ENCODE results near the gene GOSR2.

The GOSR2 gene

DNA sequence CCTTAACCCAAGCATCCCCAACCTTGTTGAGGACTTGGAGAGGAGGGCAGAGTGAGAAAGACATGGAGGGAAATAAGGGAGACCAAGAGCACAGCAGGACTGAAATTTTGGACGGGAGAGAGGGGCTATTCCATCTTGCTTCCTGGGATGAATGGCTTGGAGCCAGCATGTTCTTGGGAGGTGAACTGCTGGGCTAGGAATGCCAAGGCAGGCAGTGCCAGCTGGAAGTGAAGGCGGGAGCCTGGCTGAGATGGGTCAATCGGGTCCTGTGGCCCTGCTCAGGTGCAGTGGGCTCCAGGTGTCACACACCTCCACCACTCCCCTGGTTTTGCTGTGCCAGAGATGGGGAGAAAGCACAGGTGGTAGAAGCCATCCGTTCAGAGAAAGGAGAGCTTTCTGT, 46.0 kb upstream of the GOSR2 start:
- no peak overlapping the region for H3K56ac ChIP-seq (ENCODE audit: low read length)
- no peak overlapping the region for H3K9ac ChIP-seq (ENCODE audit: low read length)
- no peak overlapping the region for H2BK15ac ChIP-seq (replicated peaks; ENCODE audit: low read depth)
- no peak overlapping the region for H3K4me3 ChIP-seq (ENCODE audit: low read length)
- no peak overlapping the region for H3K18ac ChIP-seq (ENCODE audit: low read length)
- H3K79me1 ChIP-seq (ENCODE audit: low read length): no peaks in the 10 kb centered on the region
- no peak overlapping the region for H2BK120ac ChIP-seq (ENCODE audit: low read depth, low read length)
- H4K5ac ChIP-seq (ENCODE audit: low read length): no peak overlapping the region
- WGBS (ENCODE audit: extremely low coverage, insufficient coverage, low lambda C conversion rate): no CpG with 5 or more reads among the region's 4 CpGs
- H3K36me3 ChIP-seq (ENCODE audit: control insufficient read depth, insufficient read depth, low read length): no peaks in the 10 kb centered on the region
- H2BK5ac ChIP-seq (ENCODE audit: low read length): no peak overlapping the region
- H3K23ac ChIP-seq (ENCODE audit: low read length): no peak overlapping the region
- H3K79me2 ChIP-seq (ENCODE audit: control insufficient read depth, insufficient read depth, low read length): no peaks in the 10 kb centered on the region
- H3K4ac ChIP-seq (ENCODE audit: low read depth, low read length): no peak overlapping the region
- no peak overlapping the region for H3K27ac ChIP-seq (ENCODE audit: low read depth, low read length)
- no peak overlapping the region for H4K8ac ChIP-seq (ENCODE audit: low read depth, low read length)
- H3K27me3 ChIP-seq (ENCODE audit: insufficient read depth, low read length, poor library complexity): no peaks in the 10 kb centered on the region
- H3K4me2 ChIP-seq (ENCODE audit: low read length): no peak overlapping the region
- no peaks in the 10 kb centered on the region for H3K4me1 ChIP-seq (ENCODE audit: control insufficient read depth, low read depth, low read length)
- H2AK5ac ChIP-seq (ENCODE audit: low read length): no peak overlapping the region
- no peak for DNase-seq

GRCh38 chr17:46877466-46877865, 45.5 kb upstream of the GOSR2 start:
- DNase-seq: no peak
- Histone ChIP-seq H3K27me3 (ENCODE audit: insufficient read depth, low read length, poor library complexity) (no peaks in the 10 kb centered on the region), H2BK120ac (ENCODE audit: low read depth, low read length) (no peak overlapping the region), H3K4me3 (ENCODE audit: low read length) (no peak overlapping the region), H3K23ac (ENCODE audit: low read length) (no peak overlapping the region), H3K27ac (ENCODE audit: low read depth, low read length) (no peak overlapping the region), H3K4ac (ENCODE audit: low read depth, low read length) (no peak overlapping the region), H4K8ac (ENCODE audit: low read depth, low read length) (no peak overlapping the region), H3K9ac (ENCODE audit: low read length) (no peak overlapping the region), H4K5ac (ENCODE audit: low read length) (no peak overlapping the region), H2AK5ac (ENCODE audit: low read length) (no peak overlapping the region), H3K36me3 (ENCODE audit: control insufficient read depth, insufficient read depth, low read length) (no peaks in the 10 kb centered on the region), H3K79me1 (ENCODE audit: low read length) (no peaks in the 10 kb centered on the region), H3K4me2 (ENCODE audit: low read length) (no peak overlapping the region), H3K4me1 (ENCODE audit: control insufficient read depth, low read depth, low read length) (no peaks in the 10 kb centered on the region), H2BK5ac (ENCODE audit: low read length) (no peak overlapping the region), H3K79me2 (ENCODE audit: control insufficient read depth, insufficient read depth, low read length) (no peaks in the 10 kb centered on the region), H3K56ac (ENCODE audit: low read length) (no peak overlapping the region), H3K18ac (ENCODE audit: low read length) (no peak overlapping the region), H2BK15ac (replicated peaks; ENCODE audit: low read depth) (no peak overlapping the region)
- WGBS (ENCODE audit: extremely low coverage, insufficient coverage, low lambda C conversion rate): no CpG with 5 or more reads among the region's 6 CpGs

DNA sequence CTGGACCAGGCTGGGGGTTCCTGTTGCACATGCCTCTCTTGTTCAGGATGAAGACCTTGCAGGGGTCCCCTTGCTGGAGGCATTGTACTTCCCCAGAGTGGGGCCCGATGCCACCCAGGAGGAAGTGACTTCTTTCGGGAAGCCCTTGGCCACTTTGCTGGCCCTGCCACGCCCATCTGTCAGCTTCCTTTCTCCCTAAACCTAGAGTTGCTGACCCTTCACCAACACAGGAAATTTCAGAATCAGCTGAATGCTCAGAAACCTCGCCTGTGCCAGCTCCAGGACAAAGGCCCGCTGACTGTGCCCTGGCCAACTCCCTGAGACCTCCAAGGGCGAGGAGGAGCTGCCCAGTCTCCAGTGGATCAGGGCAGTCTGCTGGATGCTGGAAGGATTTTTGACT, 44.9 kb upstream of the GOSR2 start:
- no peak overlapping the region for H2BK15ac ChIP-seq (replicated peaks; ENCODE audit: low read depth)
- H2BK120ac ChIP-seq (ENCODE audit: low read depth, low read length): no peak overlapping the region
- no peak overlapping the region for H3K9ac ChIP-seq (ENCODE audit: low read length)
- H4K5ac ChIP-seq (ENCODE audit: low read length): no peak overlapping the region
- no peak overlapping the region for H3K23ac ChIP-seq (ENCODE audit: low read length)
- H2BK5ac ChIP-seq (ENCODE audit: low read length): no peak overlapping the region
- H3K18ac ChIP-seq (ENCODE audit: low read length): no peak overlapping the region
- H4K8ac ChIP-seq (ENCODE audit: low read depth, low read length): no peak overlapping the region
- no peaks in the 10 kb centered on the region for H3K79me1 ChIP-seq (ENCODE audit: low read length)
- no CpG with 5 or more reads among the region's 6 CpGs for WGBS (ENCODE audit: extremely low coverage, insufficient coverage, low lambda C conversion rate)
- no peak overlapping the region for H3K4me3 ChIP-seq (ENCODE audit: low read length)
- no peaks in the 10 kb centered on the region for H3K27me3 ChIP-seq (ENCODE audit: insufficient read depth, low read length, poor library complexity)
- DNase-seq: no peak
- H3K4me2 ChIP-seq (ENCODE audit: low read length): no peak overlapping the region
- H3K56ac ChIP-seq (ENCODE audit: low read length): no peak overlapping the region
- H3K79me2 ChIP-seq (ENCODE audit: control insufficient read depth, insufficient read depth, low read length): no peaks in the 10 kb centered on the region
- H3K36me3 ChIP-seq (ENCODE audit: control insufficient read depth, insufficient read depth, low read length): no peaks in the 10 kb centered on the region
- H3K4ac ChIP-seq (ENCODE audit: low read depth, low read length): no peak overlapping the region
- H3K4me1 ChIP-seq (ENCODE audit: control insufficient read depth, low read depth, low read length): no peaks in the 10 kb centered on the region
- no peak overlapping the region for H2AK5ac ChIP-seq (ENCODE audit: low read length)
- no peak overlapping the region for H3K27ac ChIP-seq (ENCODE audit: low read depth, low read length)

- Histone ChIP-seq H2AK5ac (ENCODE audit: low read length) (no peak overlapping the region), H3K23ac (ENCODE audit: low read length) (no peak overlapping the region), H3K4me2 (ENCODE audit: low read length) (no peak overlapping the region), H3K4me1 (ENCODE audit: control insufficient read depth, low read depth, low read length) (no peaks in the 10 kb centered on the region), H2BK5ac (ENCODE audit: low read length) (no peak overlapping the region), H3K4me3 (ENCODE audit: low read length) (no peak overlapping the region), H3K79me2 (ENCODE audit: control insufficient read depth, insufficient read depth, low read length) (no peaks in the 10 kb centered on the region), H3K18ac (ENCODE audit: low read length) (no peak overlapping the region), H2BK120ac (ENCODE audit: low read depth, low read length) (no peak overlapping the region), H2BK15ac (replicated peaks; ENCODE audit: low read depth) (no peak overlapping the region), H3K27me3 (ENCODE audit: insufficient read depth, low read length, poor library complexity) (no peaks in the 10 kb centered on the region), H3K4ac (ENCODE audit: low read depth, low read length) (no peak overlapping the region), H4K8ac (ENCODE audit: low read depth, low read length) (no peak overlapping the region), H4K5ac (ENCODE audit: low read length) (no peak overlapping the region), H3K9ac (ENCODE audit: low read length) (no peak overlapping the region), H3K36me3 (ENCODE audit: control insufficient read depth, insufficient read depth, low read length) (no peaks in the 10 kb centered on the region), H3K79me1 (ENCODE audit: low read length) (no peaks in the 10 kb centered on the region), H3K27ac (ENCODE audit: low read depth, low read length) (no peak overlapping the region), H3K56ac (ENCODE audit: low read length) (no peak overlapping the region)
- no CpG with 5 or more reads among the region's 7 CpGs for WGBS (ENCODE audit: extremely low coverage, insufficient coverage, low lambda C conversion rate)
- no peak for DNase-seq
Measured at GRCh38 chr17:46879101-46879500, 43.9 kb upstream of the GOSR2 start.

GRCh38 chr17:46881015-46881414, 41.9 kb upstream of the GOSR2 start:
- Histone ChIP-seq H2BK5ac (ENCODE audit: low read length) (no peak overlapping the region), H3K27ac (ENCODE audit: low read depth, low read length) (no peak overlapping the region), H3K4me2 (ENCODE audit: low read length) (no peak overlapping the region), H3K79me2 (ENCODE audit: control insufficient read depth, insufficient read depth, low read length) (no peaks in the 10 kb centered on the region), H3K4me3 (ENCODE audit: low read length) (no peak overlapping the region), H3K4ac (ENCODE audit: low read depth, low read length) (no peak overlapping the region), H2AK5ac (ENCODE audit: low read length) (no peak overlapping the region), H3K4me1 (ENCODE audit: control insufficient read depth, low read depth, low read length) (no peaks in the 10 kb centered on the region), H3K36me3 (ENCODE audit: control insufficient read depth, insufficient read depth, low read length) (no peaks in the 10 kb centered on the region), H3K9ac (ENCODE audit: low read length) (no peak overlapping the region), H3K79me1 (ENCODE audit: low read length) (no peaks in the 10 kb centered on the region), H3K56ac (ENCODE audit: low read length) (no peak overlapping the region), H3K27me3 (ENCODE audit: insufficient read depth, low read length, poor library complexity) (no peaks in the 10 kb centered on the region), H4K5ac (ENCODE audit: low read length) (no peak overlapping the region), H3K18ac (ENCODE audit: low read length) (no peak overlapping the region), H2BK15ac (replicated peaks; ENCODE audit: low read depth) (no peak overlapping the region), H4K8ac (ENCODE audit: low read depth, low read length) (no peak overlapping the region), H3K23ac (ENCODE audit: low read length) (no peak overlapping the region), H2BK120ac (ENCODE audit: low read depth, low read length) (no peak overlapping the region)
- no peak for DNase-seq
- no CpG with 5 or more reads among the region's 5 CpGs for WGBS (ENCODE audit: extremely low coverage, insufficient coverage, low lambda C conversion rate)

GRCh38 chr17:46882666-46883065, 40.3 kb upstream of the GOSR2 start:
- no peak overlapping the region for H3K4me3 ChIP-seq (ENCODE audit: low read length)
- H2BK120ac ChIP-seq (ENCODE audit: low read depth, low read length): no peak overlapping the region
- no peak overlapping the region for H4K5ac ChIP-seq (ENCODE audit: low read length)
- no peaks in the 10 kb centered on the region for H3K36me3 ChIP-seq (ENCODE audit: control insufficient read depth, insufficient read depth, low read length)
- no peak for DNase-seq
- no peak overlapping the region for H3K4ac ChIP-seq (ENCODE audit: low read depth, low read length)
- no peak overlapping the region for H3K23ac ChIP-seq (ENCODE audit: low read length)
- H3K4me2 ChIP-seq (ENCODE audit: low read length): no peak overlapping the region
- H3K18ac ChIP-seq (ENCODE audit: low read length): no peak overlapping the region
- no peak overlapping the region for H2BK15ac ChIP-seq (replicated peaks; ENCODE audit: low read depth)
- no peaks in the 10 kb centered on the region for H3K27me3 ChIP-seq (ENCODE audit: insufficient read depth, low read length, poor library complexity)
- H3K79me2 ChIP-seq (ENCODE audit: control insufficient read depth, insufficient read depth, low read length): no peaks in the 10 kb centered on the region
- H3K56ac ChIP-seq (ENCODE audit: low read length): no peak overlapping the region
- no CpG with 5 or more reads among the region's 8 CpGs for WGBS (ENCODE audit: extremely low coverage, insufficient coverage, low lambda C conversion rate)
- H4K8ac ChIP-seq (ENCODE audit: low read depth, low read length): no peak overlapping the region
- no peak overlapping the region for H3K27ac ChIP-seq (ENCODE audit: low read depth, low read length)
- no peak overlapping the region for H3K9ac ChIP-seq (ENCODE audit: low read length)
- H2AK5ac ChIP-seq (ENCODE audit: low read length): no peak overlapping the region
- H2BK5ac ChIP-seq (ENCODE audit: low read length): no peak overlapping the region
- no peaks in the 10 kb centered on the region for H3K4me1 ChIP-seq (ENCODE audit: control insufficient read depth, low read depth, low read length)
- no peaks in the 10 kb centered on the region for H3K79me1 ChIP-seq (ENCODE audit: low read length)
